ENCODE data around the gene GPR68. TPM values are rescaled to one million over a fixed set of nuclear protein-coding genes. Genes with fewer than 3 reads are reported as not detected.
"Not testable (repeated sequence)": the region's sequence is repeated elsewhere in the genome, so short reads cannot be mapped to it uniquely, and the experiment has no call there.

GPR68 gene
- total RNA-seq, 1 donor from 2014 or later: 0.58 TPM

DNA sequence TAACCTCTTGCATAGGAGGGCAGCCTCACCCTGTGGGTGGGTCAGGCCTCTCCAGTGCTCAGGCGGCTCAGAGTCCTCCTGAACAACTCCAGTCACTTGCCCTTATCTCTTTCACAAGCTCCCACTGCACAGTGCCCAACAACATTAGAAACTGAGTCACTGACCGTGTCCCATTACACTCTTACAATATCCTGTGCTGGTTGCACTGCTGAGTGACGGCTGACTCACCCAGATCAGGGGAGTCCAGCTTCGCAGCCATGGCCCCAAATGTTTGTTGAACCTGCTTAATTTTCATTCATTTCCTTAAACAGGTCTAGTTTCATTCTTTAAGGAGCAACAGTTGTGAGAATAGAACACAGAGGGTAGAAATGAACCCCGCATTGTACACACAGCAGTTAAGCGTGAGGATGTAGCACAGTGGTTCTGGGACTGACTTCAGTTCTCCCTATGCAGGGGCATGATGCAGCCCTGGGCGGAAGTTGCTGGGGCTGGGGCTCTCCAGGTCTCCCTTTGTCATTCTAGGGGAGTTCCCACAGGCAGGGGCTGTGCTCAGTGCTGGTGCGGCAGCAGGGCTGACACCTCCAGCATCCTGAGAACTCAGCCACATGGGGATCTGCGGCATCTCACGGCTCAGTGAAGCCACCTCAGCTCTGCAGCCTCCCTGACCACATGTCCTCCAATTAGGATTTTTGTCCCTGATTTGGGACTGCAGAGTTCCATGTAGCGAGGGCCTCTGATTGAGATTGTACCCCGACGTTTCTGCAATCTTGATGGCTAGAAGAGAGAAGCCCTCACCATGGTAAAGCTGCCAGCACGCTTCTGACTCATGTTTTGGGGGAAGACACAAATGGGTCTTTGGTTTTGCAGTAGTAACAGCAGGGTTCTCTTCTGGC, 16.1 kb downstream of the GPR68 start:
- DNase-seq (ENCODE audit: extremely low spot score, unreplicated experiment): no peak
- Mint-ChIP-seq H3K27me3 (no peaks in the 10 kb centered on the region), H3K4me1 (ENCODE audit: unreplicated experiment) (no peaks in the 10 kb centered on the region), H3K36me3 (peaks cover 17% of the 10 kb centered on the region), H3K27ac (peak overlapping the region; percentile 12), H3K9me3 (no peaks in the 10 kb centered on the region), H3K4me3 (no peak overlapping the region)
- TF ChIP-seq, protein P1, sequence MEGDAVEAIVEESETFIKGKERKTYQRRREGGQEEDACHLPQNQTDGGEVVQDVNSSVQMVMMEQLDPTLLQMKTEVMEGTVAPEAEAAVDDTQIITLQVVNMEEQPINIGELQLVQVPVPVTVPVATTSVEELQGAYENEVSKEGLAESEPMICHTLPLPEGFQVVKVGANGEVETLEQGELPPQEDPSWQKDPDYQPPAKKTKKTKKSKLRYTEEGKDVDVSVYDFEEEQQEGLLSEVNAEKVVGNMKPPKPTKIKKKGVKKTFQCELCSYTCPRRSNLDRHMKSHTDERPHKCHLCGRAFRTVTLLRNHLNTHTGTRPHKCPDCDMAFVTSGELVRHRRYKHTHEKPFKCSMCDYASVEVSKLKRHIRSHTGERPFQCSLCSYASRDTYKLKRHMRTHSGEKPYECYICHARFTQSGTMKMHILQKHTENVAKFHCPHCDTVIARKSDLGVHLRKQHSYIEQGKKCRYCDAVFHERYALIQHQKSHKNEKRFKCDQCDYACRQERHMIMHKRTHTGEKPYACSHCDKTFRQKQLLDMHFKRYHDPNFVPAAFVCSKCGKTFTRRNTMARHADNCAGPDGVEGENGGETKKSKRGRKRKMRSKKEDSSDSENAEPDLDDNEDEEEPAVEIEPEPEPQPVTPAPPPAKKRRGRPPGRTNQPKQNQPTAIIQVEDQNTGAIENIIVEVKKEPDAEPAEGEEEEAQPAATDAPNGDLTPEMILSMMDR (conservative IDR thresholded peaks at IDR 0.05): no peak

DNA sequence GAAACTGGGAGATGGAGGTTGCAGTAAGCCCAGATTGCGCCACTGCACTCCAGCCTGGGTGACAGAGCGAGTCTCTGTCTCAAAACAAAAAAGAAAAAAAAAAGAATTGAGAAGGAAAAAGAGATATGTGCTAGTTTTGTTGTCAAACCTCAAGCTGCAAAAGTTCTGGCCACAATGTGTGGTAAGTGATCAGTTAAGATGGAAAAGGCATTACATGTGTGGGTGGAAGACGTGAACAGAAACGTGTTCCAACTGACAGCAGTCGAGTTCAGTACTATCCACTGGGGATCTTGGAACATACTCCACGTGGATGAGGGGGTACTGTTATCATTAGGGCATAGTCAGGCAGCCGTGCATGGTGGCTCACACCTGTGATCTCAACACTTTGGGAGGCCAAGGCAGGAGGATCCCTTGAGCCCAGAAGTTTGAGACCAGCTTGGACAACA, 17.3 kb downstream of the GPR68 start:
- H3K9me3 Mint-ChIP-seq: no peaks in the 10 kb centered on the region
- peaks cover 17% of the 10 kb centered on the region for H3K36me3 Mint-ChIP-seq
- no peak for DNase-seq (ENCODE audit: extremely low spot score, unreplicated experiment)
- no peaks in the 10 kb centered on the region for H3K4me1 Mint-ChIP-seq (ENCODE audit: unreplicated experiment)
- H3K27me3 Mint-ChIP-seq: no peaks in the 10 kb centered on the region
- no peak overlapping the region for H3K4me3 Mint-ChIP-seq
- TF ChIP-seq, protein P1 (conservative IDR thresholded peaks at IDR 0.05): no peak
- no peak overlapping the region for H3K27ac Mint-ChIP-seq

DNA sequence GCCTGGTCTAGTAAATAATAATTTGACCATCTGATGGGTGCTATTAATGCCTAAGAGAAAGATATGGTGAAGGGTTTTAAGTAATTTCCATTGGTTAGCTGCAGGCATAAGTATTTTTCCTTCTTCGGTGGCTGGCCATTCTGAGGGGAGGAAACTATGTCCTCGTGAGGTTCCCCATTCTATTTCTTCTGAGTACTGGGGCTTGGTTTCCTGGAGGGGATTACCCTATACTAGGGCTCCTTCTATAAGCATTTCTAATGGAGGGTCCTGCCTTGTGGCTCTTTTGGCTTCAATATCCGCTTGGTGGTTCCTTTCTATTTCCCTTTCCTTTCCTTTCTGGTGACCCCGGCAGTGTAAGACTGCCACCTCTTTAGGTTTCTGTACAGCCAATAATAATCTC, 18.1 kb downstream of the GPR68 start:
- DNase-seq (ENCODE audit: extremely low spot score, unreplicated experiment); H3K9me3 Mint-ChIP-seq; H3K27ac Mint-ChIP-seq; H3K4me3 Mint-ChIP-seq; H3K27me3 Mint-ChIP-seq; H3K4me1 Mint-ChIP-seq (ENCODE audit: unreplicated experiment): not testable (repeated sequence)
- peaks cover 18% of the 10 kb centered on the region for H3K36me3 Mint-ChIP-seq

DNA sequence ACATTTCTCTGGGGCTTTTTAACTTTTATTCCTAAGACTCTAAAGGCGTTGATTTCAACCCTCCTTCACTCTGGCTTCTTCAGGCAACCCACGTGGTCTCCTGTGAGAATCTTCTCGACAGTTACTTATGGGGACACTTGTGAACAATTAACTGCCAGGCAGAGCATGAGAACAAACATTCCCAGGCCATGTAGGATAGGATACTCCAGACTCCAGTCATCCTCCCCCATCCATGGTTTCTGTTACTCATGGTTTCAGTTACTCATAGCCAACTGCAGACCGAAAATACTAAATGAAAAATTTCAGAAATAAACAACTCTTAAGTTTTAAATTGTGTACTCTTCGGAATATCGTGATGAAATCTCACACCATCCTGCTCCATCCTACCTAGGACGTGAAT, 19.5 kb downstream of the GPR68 start:
- Mint-ChIP-seq H3K4me1 (ENCODE audit: unreplicated experiment) (no peaks in the 10 kb centered on the region), H3K4me3 (no peak overlapping the region), H3K27ac (no peak overlapping the region), H3K36me3 (peaks cover 17% of the 10 kb centered on the region), H3K27me3 (no peaks in the 10 kb centered on the region), H3K9me3 (no peaks in the 10 kb centered on the region)
- DNase-seq (ENCODE audit: extremely low spot score, unreplicated experiment): no peak
- TF ChIP-seq, protein P1 (conservative IDR thresholded peaks at IDR 0.05): no peak

DNA sequence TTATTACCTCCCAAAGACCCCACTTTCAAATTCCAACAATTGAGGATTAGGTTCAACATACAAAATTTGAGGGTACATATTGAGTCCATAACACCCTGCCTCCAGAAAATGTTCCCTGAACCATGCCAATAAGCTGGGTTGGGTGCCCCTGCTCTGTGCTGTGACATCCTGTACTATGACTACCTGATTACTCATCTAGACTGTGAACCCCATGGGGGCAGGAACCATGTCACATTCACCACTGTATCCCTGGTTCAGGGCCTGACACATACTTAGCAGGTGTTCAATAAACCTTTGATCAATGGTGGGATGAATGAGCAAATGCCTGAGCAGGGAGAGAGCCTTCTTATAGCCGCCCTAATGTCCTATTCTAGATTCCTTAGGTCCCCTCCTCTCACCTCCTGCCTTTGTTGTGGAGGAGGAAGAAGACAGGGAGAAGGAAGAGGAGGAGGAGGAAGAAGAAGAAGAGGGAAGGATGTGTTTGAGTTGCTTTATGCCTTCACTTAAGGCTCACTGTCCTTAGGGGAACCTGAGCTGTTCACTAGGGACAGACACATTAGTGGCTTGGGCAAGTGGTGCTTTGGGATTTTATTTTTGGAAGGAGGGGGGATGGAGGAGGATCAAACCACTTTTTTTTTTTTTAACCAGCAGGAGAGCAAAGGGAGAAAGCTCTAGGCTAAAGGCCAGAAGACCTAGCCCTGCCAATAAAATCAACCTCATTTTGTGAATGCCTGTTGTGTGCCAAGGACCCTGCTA, 21.3 kb downstream of the GPR68 start:
- no peaks in the 10 kb centered on the region for H3K4me1 Mint-ChIP-seq (ENCODE audit: unreplicated experiment)

More for the DNA sequence above, 21.3 kb downstream of the GPR68 start:
- Mint-ChIP-seq H3K9me3 (no peaks in the 10 kb centered on the region), H3K27ac (no peak overlapping the region), H3K4me3 (no peak overlapping the region), H3K36me3 (peaks cover 11% of the 10 kb centered on the region), H3K27me3 (no peaks in the 10 kb centered on the region)
- TF ChIP-seq, protein P1 (conservative IDR thresholded peaks at IDR 0.05): no peak
- DNase-seq (ENCODE audit: extremely low spot score, unreplicated experiment): no peak

All from type B pancreatic cell (in vitro differentiated cells).